Mucosa of gallbladder (tissue), 1 donor: Measurements from ENCODE around the gene SLCO6A1. TPM values are rescaled to one million over a fixed set of nuclear protein-coding genes. Genes with fewer than 3 reads are reported as not detected.
A peak's percentile ranks its signal among the peaks of the same experiment; 100 is the strongest.

Source experiments
- DNase-seq: peaks from one replicate; pipeline ENCODE4 v3.0.0-alpha.2; 2020; ENCODE audit warnings: low spot score
- total RNA-seq: library from RNA; stranded (reverse); gene quantifications from one replicate; pipeline ENCODE4 v1.2.1, GENCODE V29; 2021
- donor health status: DM: no; HTN: no; CAD: no.

The SLCO6A1 gene
- total RNA-seq, 1 donor from 2014 or later, result not detected

GRCh38 chr5:102451082-102451481, 47.7 kb downstream of the SLCO6A1 start:
- no peak for DNase-seq

DNA sequence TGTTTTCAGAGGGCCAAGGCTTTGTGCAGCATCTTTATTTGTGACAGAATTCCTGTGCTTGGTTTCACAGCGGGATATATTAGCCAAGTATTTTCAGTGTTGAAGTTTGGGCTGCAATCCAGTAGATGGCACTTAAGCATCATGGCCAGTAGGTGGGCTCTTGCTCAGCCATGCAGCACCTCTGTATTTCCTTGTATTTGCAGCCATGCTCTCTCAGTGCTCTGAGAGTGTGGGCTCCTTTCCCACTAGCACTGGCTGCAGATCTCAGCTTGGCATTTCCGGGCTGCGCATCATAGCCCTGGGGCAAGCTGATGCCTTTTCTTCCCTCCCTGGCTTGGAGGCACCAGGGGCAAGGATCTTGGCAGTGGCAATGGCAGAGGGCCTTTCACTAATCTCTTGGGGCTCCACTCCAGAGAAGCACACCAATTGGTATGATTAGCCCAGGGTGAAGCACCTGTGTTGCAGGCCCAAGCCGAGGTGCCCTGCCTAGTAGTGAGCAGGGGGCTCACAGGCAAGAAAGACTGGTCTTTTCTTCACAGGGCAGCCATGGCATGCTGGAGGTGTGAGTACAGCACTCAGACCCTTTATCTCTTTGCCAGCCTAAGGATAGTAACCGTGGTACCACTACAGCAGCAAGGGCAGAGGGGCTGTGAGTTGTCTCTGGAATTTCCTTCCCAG, 48.3 kb downstream of the SLCO6A1 start:
- DNase-seq, result no peak

DNA sequence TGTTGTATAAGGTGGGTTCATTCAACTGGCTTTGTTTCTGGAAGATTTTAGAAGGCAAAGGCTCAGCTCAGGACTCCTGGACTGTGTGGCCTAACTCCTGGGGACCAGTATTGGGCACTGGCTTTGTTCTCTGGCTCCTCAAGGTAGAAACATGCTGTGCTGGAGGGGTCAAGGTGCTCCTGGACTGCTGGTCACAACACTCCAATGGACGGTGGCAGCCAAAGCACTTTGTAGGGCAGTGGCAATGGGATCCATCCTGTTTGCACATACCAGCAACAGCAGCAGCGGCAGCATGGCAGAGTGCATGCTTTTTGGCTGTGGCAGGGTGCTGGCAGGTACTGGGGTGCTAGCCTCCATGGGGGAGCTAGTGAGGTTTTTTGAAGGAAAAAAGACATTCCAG, 65.3 kb downstream of the SLCO6A1 start:
- no peak for DNase-seq

DNA sequence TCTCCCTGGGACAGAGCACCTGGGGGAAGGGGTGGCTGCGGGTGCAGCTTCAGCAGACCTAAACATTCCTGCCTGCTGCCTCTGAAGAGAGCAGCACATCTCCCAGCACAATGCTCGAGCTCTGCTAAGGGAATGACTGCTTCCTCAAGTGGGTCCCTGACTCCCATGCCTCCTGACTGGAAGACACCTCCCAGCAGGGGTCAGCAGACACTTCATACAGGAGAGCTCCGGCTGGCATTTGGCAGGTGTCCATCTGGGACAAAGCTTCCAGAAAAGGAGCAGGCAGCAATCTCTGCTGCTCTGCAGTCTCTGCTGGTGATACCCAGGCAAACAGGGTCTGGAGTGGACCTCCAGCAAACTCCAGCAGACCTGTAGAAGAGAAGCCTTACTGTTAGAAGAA, 77.2 kb downstream of the SLCO6A1 start:
- peak; percentile 35 for DNase-seq

GRCh38 chr5:102418531-102418930, 80.3 kb downstream of the SLCO6A1 start:
- no peak for DNase-seq

GRCh38 chr5:102414448-102414847, 84.4 kb downstream of the SLCO6A1 start:
- DNase-seq, result no peak

DNA sequence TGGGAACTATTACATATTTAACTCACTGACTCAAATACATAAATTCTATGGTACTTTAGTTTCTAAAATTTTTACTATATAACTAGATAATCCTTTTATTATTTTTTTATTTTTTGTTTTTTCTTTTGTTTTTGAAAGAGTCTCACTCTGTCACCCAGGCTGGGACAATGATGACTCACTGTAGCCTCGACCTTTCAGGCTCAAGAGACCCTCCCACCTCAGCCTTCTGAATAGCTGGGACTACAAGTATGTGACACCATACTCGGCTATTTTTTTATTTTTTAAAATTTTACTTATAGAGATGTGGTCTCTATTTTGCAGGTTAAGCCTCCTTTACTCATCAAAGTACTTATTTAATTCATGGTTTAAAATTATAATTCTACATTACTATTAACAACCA, 110.6 kb downstream of the SLCO6A1 start:
- no peak for DNase-seq

- no peak for DNase-seq
Observed at GRCh38 chr5:102385365-102385764, 113.4 kb downstream of the SLCO6A1 start.

DNA sequence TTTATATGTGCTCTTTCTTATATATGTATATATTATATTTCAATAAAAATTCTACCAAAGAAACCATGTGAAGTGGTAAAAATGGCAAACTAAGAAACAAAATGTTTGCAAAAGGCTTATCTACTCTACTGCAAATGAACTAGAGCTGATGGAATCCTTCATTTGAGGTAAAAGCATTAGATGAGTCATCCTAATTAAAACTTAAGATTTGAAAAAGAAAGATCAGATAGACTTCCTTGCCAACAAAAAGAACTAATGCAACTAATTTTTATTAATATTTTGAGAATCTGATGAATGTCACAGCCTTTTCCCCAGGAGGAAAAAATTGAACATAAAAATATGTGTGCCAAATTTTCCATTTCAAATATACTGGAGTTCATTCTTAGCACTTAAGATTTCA, 118.6 kb downstream of the SLCO6A1 start:
- DNase-seq, result no peak

- no peak for DNase-seq
Observed at GRCh38 chr5:102375876-102376275, 122.9 kb downstream of the SLCO6A1 start.

DNA sequence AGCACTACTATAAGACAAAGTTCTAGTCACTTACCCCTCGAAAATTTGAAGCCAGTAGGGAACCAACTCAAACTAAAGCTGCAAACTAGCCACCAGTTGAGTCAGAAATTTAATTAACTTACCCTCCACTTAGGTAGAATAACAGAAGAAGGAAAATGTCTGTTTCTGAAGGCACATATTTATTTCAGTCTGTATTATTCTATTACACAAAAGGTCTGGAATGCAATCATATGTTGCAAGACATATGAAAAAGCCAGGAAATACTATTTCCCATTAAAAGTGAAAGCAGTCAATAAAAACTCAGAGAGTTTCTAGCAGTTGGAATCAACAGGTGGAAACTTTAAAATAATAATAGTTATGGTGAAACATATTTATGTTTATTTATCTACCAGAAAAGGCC, 123.5 kb downstream of the SLCO6A1 start:
- no peak for DNase-seq

- DNase-seq, result no peak
Observed at GRCh38 chr5:102368392-102368791, 130.4 kb downstream of the SLCO6A1 start.

DNA sequence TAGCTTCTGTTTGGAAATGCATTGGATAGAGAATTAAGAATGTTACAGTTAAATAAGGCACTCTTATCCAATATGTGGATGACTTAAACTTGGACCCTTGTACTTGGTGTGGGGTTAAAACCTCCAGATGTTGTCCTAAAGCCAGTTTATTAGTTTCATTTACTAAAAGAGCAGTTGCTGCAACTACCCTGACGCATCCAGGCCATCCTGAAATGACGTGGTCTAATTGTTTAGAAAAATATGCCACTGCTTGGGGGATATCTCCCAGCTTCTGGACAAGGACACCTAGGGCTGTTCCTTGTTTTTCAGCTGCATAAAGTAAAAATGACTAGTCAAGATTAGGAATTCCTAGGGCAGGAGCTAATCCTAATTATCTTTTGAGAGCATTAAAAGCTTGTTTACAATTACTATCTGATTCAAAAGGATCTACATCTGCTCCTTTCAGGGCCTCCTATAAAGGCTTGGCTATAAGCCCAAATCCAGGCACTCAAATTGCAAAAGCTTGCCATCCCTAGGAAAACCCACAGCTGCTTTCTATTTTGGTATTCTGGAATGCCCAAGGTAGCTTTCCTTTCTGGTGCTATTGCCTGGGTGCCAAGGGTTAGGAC, 157.0 kb downstream of the SLCO6A1 start:
- no peak for DNase-seq

GRCh38 chr5:102324714-102325113, 174.1 kb downstream of the SLCO6A1 start:
- no peak for DNase-seq

Other genes with a start within 250 kb of the SLCO6A1 start
- 8.1 TPM for gene SLCO4C1, start 202.7 kb downstream of the SLCO6A1 start, total RNA-seq